MM.1S (cell line): ENCODE results near the gene C2orf15.

Experiments used
- EZH2 ChIP-seq: fragments of 300-600 bp; sonication (generic); optimal IDR thresholded peaks from 2 replicates; pipeline ENCODE3; 2017; ENCODE audit warnings: low read depth, mild to moderate bottlenecking, antibody characterized with exemption, low read length, mixed read lengths
- EZH2phosphoT487 ChIP-seq: fragments of 300-600 bp; sonication (generic); IDR thresholded peaks from 2 replicates; pipeline ENCODE4 v1.6.1; 2018; ENCODE audit warnings: antibody characterized with exemption, low read length
- TF ChIP-seq, protein P1 (sequence below): fragments of 300-600 bp; sonication (generic); IDR thresholded peaks from 2 replicates; pipeline ENCODE4 v1.5.1; 2016; ENCODE audit warnings: antibody characterized with exemption, low read length, mixed read lengths

DNA sequence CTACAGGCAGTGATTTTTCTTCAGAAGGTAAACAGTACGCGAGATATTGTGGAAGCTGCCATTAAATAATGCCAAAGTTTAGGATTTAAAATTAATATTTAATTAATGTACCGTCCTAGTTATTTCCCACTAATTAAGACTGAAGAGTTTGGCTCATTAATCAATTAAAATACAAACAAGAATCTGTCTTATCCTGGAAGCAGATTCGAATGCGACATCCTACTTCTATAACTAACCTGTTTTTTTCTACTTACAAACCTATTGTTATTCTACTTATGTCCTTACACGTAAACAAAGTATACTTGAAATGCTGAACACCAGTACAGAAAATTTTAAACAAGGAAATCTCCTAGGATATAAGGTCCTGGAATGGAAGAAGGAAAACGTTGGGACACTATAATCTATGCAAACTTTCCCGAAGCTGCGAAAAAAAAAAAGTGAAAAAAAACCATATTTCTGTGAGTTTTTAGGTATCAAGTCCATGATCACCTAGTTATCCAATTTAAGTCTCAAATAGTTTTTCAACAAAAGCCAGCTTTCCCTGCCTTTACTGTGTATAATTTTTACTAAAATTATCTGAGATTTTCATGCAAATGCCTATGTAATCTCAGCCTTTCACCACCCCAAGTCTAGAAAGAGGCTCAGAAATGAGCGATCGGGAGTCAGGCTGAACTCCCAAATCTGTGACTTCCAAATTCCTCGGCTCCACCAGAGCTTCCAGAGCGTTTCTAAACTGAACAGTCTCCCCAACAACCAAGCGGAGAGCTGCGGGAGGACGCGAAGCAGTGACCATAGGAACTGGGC, 1.2 kb upstream of the C2orf15 start:
- TF ChIP-seq, protein P1, sequence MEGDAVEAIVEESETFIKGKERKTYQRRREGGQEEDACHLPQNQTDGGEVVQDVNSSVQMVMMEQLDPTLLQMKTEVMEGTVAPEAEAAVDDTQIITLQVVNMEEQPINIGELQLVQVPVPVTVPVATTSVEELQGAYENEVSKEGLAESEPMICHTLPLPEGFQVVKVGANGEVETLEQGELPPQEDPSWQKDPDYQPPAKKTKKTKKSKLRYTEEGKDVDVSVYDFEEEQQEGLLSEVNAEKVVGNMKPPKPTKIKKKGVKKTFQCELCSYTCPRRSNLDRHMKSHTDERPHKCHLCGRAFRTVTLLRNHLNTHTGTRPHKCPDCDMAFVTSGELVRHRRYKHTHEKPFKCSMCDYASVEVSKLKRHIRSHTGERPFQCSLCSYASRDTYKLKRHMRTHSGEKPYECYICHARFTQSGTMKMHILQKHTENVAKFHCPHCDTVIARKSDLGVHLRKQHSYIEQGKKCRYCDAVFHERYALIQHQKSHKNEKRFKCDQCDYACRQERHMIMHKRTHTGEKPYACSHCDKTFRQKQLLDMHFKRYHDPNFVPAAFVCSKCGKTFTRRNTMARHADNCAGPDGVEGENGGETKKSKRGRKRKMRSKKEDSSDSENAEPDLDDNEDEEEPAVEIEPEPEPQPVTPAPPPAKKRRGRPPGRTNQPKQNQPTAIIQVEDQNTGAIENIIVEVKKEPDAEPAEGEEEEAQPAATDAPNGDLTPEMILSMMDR, result no peak
- TF ChIP-seq EZH2phosphoT487 (no peak), EZH2 (no peak)
